Measurements from ENCODE around the gene TSHZ3. TPM values are rescaled to one million over a fixed set of nuclear protein-coding genes. Genes with fewer than 3 reads are reported as not detected.

Gene TSHZ3
- total RNA-seq, 1 donor: 10.8 TPM

GRCh38 chr19:31347354-31347753 is 1.9 kb downstream of the TSHZ3 start:
- DNase-seq (ENCODE audit: low read depth): no peak
- no peak for TF ChIP-seq CTCF (IDR thresholded peaks at IDR 0.05; ENCODE audit: insufficient read depth, low read depth, low read length)

GRCh38 chr19:31346184-31347059 is 2.8 kb downstream of the TSHZ3 start:
- no peak for TF ChIP-seq CTCF (IDR thresholded peaks at IDR 0.05; ENCODE audit: insufficient read depth, low read depth, low read length)
- no peak for DNase-seq (ENCODE audit: low read depth)
- peak overlapping the region; percentile 85 for H3K4me3 ChIP-seq (ENCODE audit: low read depth, low read length)

More at GRCh38 chr19:31347354-31347753, 1.9 kb downstream of the TSHZ3 start:
- H3K4me3 ChIP-seq (ENCODE audit: low read depth, low read length): peak overlapping the region; percentile 85

GRCh38 chr19:31344403-31344802 is 4.8 kb downstream of the TSHZ3 start:
- TF ChIP-seq CTCF (IDR thresholded peaks at IDR 0.05; ENCODE audit: insufficient read depth, low read depth, low read length): no peak
- no peak overlapping the region for H3K4me3 ChIP-seq (ENCODE audit: low read depth, low read length)
- DNase-seq (ENCODE audit: low read depth): no peak

GRCh38 chr19:31342926-31343325 is 6.3 kb downstream of the TSHZ3 start:
- H3K4me3 ChIP-seq (ENCODE audit: low read depth, low read length): no peak overlapping the region
- no peak for TF ChIP-seq CTCF (IDR thresholded peaks at IDR 0.05; ENCODE audit: insufficient read depth, low read depth, low read length)
- no peak for DNase-seq (ENCODE audit: low read depth)

- no peak for TF ChIP-seq CTCF (IDR thresholded peaks at IDR 0.05; ENCODE audit: insufficient read depth, low read depth, low read length)
- no peak overlapping the region for H3K4me3 ChIP-seq (ENCODE audit: low read depth, low read length)
- peak; percentile 87 for DNase-seq (ENCODE audit: low read depth)
Measured at GRCh38 chr19:31340042-31341025, 8.9 kb downstream of the TSHZ3 start.

- no peak overlapping the region for H3K4me3 ChIP-seq (ENCODE audit: low read depth, low read length)
- no peak for TF ChIP-seq CTCF (IDR thresholded peaks at IDR 0.05; ENCODE audit: insufficient read depth, low read depth, low read length)
- DNase-seq (ENCODE audit: low read depth): no peak
Measured at GRCh38 chr19:31339411-31339810, 9.8 kb downstream of the TSHZ3 start.
